Right ventricle myocardium inferior (tissue), 1 donor: ENCODE measurements around the gene INPP5E. TPM values are rescaled to one million over a fixed set of nuclear protein-coding genes. Genes with fewer than 3 reads are reported as not detected.
A peak's percentile ranks its signal among the peaks of the same experiment; 100 is the strongest.
"Not testable (repeated sequence)": the region's sequence is repeated elsewhere in the genome, so short reads cannot be mapped to it uniquely, and the experiment has no call there.

Experiments
- ATAC-seq: fragments of 200-7000 bp; cut with Tn5 transposase; one replicate; pipeline ENCODE4 v1.9.1; 2020; ENCODE audit warnings: mild to moderate bottlenecking, moderate library complexity
- DNase-seq: peaks from one replicate; pipeline ENCODE4 v3.0.0; 2021; ENCODE audit errors: missing footprints
- intact Hi-C: fragments of 100-400 bp; cut with DNase I; formaldehyde crosslinking; loops from one replicate; pipeline ENCODE4 v1.11.0; 2022
- total RNA-seq: library from RNA; stranded (reverse); fragmentation: NEBNext Ultra II Directional; extraction: Animal tissue kit (Norgen Biotek cat#: 25700); gene quantifications from one replicate; pipeline ENCODE4 v1.2.1, GENCODE V29; 2021
- donor health status: DM: no; HTN: yes; CAD: no; lungs with severe emphysema.

INPP5E gene
- total RNA-seq, 1 donor from 2014 or later, result 10.8 TPM

DNA sequence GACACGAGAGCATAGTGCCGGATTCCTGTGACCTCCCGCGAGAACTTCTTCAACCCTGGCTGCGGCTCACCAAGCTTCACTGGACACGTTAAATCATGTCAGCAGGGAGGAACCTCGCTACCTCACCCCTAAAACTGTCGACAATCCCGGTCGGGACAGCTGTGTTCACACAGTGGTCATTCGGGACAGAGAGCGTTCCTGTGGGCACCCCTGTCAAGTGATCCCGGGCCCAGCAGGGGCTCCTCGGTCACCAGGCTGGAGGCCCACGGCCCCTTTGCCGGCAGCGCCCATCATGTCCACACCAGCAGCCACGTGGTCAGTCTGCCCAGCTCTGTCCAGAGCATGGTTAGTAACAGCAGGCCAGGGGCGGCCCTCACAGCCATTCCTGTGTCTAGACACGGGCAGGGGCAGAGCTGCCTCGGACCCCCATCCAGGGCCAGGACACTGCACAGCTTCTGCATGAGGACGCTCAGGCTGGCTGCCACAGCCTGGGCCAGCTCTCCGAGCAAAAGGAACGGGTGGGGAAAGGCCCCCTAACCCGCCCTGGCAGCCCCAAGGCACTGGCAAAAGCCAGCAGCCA is 3.5 kb downstream of the INPP5E start:
- ATAC-seq (no peak), DNase-seq (no peak)
- intact Hi-C loops, result no loop called here

- intact Hi-C loops, result no loop called here
- ATAC-seq (no peak), DNase-seq (no peak)
These were observed 5.0 kb downstream of the INPP5E start for GRCh38 chr9:136434580-136435169.

GRCh38 chr9:136433849-136434579 is 5.6 kb downstream of the INPP5E start:
- intact Hi-C loops, result no loop called here
- no peak for DNase-seq
- no peak for ATAC-seq

DNA sequence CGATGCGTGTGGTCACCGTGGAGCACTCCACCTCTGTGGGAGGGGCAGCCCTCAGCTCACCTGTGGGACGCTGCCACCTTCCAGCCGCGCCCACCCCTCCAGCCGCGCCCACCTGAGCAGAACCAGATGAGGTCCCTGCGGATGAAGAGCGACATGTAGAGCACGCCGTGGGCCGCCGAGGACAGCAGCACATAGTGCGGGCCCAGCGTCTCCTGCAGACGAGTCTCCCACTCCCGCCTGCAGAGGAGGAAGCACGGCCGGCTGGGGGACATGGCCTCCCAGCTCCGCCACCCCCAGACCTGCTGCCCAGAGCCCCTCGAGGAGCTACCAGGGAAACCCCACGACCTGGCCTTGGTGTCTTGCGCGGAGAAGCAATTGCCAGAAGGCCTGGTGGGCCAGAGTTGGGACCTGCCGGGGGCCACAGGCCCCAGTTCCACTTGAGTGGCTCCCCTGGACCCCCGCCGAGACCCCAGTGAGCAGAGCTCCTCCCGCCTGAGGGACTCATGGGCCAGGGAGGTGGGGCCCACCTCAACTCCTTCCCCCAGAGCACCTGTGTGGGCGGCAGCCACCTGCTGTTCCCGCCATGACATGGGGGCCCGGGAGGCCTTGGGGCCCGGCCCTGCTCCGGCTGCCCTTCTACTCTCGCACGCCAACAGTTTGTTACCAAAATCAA is 6.5 kb downstream of the INPP5E start:
- intact Hi-C loops, result no loop called here
- DNase-seq, result peak; percentile 52
- no peak for ATAC-seq

GRCh38 chr9:136432591-136432990 is 7.1 kb downstream of the INPP5E start:
- intact Hi-C loops, result no loop called here
- DNase-seq, result peak; percentile 65
- ATAC-seq, result no peak

DNA sequence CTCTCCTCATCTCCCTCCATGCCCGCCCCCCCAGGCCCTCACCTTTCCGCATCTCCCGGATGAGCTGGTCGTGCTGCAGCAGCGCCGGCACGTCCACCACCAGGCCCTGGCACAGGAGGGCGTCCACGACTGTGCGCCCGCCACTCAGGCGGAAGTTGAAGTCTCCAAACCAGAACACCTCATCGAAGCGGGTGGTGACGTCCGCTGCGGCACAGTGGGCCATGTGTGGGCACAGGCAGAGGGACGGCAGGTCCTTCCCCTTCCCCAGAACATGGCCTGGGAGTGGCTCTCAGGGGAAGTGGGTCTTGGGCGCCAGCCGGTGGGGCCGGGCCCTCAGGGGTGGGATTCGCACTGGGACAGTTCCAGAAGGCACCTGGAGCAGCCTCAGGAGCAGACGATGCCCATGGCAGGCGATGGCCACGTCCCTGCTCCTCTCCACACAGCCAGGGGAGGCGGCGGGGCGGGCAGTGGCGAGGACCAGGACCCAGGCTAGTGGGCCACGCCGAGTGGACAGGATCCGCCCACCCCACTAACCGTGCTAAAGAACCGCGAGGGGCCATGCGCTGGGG is 7.8 kb downstream of the INPP5E start:
- intact Hi-C loops, result no loop called here
- DNase-seq (peak; percentile 11), ATAC-seq (no peak)

GRCh38 chr9:136430588-136431234 is 8.9 kb downstream of the INPP5E start:
- peak; percentile 47 for DNase-seq
- no peak for ATAC-seq
- intact Hi-C loops, result no loop called here

DNA sequence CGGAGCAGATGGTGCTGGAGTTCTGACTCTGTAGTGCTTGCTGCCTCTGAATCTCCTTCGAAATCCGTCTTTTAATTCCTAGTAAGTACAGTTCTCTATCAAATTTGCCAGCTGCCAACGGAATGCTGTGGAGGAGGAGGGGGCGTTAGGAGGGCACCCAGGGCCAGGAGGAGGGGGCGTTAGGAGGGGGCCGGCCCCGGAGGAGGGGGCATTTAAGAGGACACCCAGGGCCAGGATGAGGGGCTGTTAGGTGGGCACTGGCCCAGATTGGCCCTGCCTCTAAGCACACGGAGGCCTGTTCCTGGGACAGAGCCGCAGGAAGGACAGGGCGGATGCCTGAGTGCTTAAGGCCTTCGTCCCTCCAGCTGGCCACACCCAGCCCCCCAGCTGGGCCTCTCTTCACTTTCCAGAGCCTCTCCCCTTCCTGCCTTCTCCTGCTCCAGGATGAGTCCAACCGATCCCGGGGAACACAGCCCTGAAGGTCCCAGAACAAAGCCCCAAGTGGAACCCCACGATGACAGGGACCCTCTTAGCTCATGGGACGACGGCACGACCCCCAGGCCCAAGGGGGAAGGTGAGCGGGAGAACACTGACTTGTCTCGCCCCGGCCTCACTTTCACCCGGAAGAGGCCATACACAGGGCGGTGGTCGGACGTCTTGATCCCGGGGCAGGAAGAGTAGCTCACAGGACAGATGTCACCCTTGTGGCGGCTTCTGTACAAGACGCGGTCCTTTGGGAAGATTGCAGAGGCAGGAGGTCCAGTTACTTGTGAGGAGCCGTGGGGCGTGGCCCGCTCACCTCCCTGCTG is 9.8 kb downstream of the INPP5E start:
- ATAC-seq, result peak; percentile 21
- DNase-seq, result peak; percentile 44
- intact Hi-C loops, result no loop called here

GRCh38 chr9:136429075-136429628 is 10.5 kb downstream of the INPP5E start:
- ATAC-seq (no peak), DNase-seq (peak; percentile 44)
- intact Hi-C loops, result no loop called here

DNA sequence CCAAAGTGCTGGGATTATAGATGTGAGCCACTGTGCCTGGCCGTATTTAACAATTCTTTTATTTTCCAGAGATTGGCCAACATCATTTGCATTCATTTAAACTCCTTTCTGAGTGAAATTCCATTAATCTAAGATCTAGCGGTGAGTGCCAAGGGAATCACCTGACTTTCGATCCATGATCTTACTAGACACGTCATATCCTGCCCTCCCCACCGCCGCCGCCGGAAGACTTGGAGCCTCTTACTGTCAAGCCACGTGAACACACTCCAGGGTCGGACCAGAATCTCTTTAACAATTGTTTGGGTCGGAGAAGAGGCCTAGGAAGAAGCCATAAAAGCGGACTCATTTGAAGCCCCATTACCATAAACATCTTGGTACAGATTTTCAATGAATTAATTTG is 12.9 kb downstream of the INPP5E start:
- ATAC-seq, result no peak
- intact Hi-C loops, result no loop called here
- peak; percentile 63 for DNase-seq

DNA sequence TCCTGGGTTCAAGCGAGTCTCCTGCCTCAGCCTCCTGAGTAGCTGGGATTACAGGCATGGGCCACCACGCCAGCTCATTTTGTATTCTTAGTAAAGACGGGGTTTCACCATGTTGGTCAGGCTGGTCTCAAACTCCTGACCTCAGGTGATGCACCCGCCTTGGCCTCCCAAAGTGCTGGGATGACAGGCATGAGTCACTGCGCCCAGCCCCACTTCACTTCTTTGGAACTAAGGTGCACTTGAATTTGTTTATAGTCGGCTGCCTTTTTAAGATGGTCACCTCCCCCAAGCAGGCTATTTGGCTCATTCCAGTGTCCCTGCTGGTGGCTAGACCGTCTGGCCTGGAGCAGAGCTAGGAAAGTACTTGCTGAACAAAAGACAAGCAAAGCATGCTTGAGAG is 14.3 kb downstream of the INPP5E start:
- DNase-seq, result peak; percentile 18
- intact Hi-C loops, ATAC-seq: not testable (repeated sequence)

GRCh38 chr9:136424750-136425362 is 14.8 kb downstream of the INPP5E start:
- intact Hi-C loops, result no loop called here
- DNase-seq (peak; percentile 55), ATAC-seq (no peak)

DNA sequence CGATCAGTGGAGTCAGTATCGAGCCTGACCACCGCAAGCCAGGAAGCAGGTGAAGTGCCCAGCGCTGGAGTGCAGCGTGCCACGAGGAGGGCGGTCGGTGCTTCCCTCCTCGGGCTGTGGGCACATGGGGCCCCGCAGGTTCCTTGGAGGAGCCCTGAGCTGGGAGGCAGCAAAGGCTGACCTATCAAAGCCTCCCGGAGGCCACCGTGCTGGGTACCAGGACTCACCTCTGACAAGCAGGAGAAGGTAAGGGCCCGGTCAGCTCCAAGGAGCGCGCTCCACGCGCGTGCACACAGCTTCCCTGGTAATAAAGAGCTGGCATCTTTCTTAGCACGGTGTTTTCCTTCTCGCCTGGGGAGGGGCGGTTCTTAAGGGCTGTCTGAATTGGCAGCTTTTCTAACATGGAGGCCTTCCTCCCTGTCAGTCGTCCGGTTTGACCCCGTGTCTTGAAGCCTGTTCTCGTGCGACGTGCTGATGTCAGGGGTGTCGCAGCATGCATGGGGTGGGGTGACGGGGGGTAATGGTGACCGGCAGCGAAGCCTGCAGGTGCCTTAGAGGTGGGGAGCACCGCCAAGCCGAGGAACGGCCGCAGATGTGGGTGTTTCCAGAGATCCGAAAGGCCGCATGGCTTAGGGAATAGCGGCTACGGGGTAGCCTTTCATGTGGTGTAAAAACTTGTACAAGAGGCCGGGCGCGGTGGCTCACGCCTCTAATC is 16.1 kb downstream of the INPP5E start:
- ATAC-seq, result no peak
- intact Hi-C loops, result no loop called here
- DNase-seq, result peak; percentile 18

- peak; percentile 62 for DNase-seq
- intact Hi-C loops, result no loop called here
These were observed 16.8 kb downstream of the INPP5E start for GRCh38 chr9:136422876-136423275.

GRCh38 chr9:136421791-136422190 is 17.9 kb downstream of the INPP5E start:
- ATAC-seq (no peak), DNase-seq (peak; percentile 60)
- intact Hi-C loops, result no loop called here

More at GRCh38 chr9:136422876-136423275, 16.8 kb downstream of the INPP5E start:
- ATAC-seq, result no peak

DNA sequence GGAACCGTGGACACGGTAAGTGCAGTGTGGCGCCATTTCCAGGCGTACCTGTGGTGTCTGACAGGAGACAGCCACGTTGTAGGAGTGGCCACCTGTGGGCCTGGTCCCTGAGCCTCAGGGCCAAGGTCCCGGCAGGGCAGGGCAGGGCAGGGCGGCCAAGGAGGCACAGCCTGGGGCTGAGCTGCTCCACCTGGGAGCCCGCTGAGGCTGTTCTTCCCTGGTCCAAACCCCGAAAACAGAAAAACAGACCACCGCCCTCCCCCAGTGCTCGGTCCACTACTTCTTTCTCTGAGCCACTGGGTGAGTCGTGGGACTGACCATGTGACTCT is 20.6 kb downstream of the INPP5E start:
- DNase-seq, result no peak
- intact Hi-C loops, result no loop called here
- ATAC-seq, result no peak
